ENCODE measurements around the gene SERBP1.

GRCh38 chr1:67377253-67377652 lies 52.9 kb downstream of the SERBP1 start:
- TF ChIP-seq CTCF (IDR thresholded peaks at IDR 0.05; ENCODE audit: poor library complexity, severe bottlenecking) (no peak), SMC3 (conservative IDR thresholded peaks at IDR 0.05; ENCODE audit: poor library complexity) (no peak), POLR2AphosphoS5 (IDR thresholded peaks at IDR 0.05) (no peak), MXI1 (conservative IDR thresholded peaks at IDR 0.05; ENCODE audit: poor library complexity, severe bottlenecking) (no peak), EP300 (conservative IDR thresholded peaks at IDR 0.05; ENCODE audit: poor library complexity, severe bottlenecking) (no peak), EZH2 (IDR thresholded peaks at IDR 0.05; ENCODE audit: borderline replicate concordance, insufficient read depth, low read length, poor library complexity, severe bottlenecking) (no peak)

Data from neural cell (in vitro differentiated cells).